GM12872 (cell line): Measurements from ENCODE around the gene CHRD.

Experiments
- TF ChIP-seq, protein P1 (sequence below): IDR thresholded peaks from 3 replicates; pipeline ENCODE4 v1.5.1; 2011; ENCODE audit warnings: low read depth, mild to moderate bottlenecking, low read length, moderate library complexity; ENCODE audit not compliant: insufficient read depth

CHRD gene

DNA sequence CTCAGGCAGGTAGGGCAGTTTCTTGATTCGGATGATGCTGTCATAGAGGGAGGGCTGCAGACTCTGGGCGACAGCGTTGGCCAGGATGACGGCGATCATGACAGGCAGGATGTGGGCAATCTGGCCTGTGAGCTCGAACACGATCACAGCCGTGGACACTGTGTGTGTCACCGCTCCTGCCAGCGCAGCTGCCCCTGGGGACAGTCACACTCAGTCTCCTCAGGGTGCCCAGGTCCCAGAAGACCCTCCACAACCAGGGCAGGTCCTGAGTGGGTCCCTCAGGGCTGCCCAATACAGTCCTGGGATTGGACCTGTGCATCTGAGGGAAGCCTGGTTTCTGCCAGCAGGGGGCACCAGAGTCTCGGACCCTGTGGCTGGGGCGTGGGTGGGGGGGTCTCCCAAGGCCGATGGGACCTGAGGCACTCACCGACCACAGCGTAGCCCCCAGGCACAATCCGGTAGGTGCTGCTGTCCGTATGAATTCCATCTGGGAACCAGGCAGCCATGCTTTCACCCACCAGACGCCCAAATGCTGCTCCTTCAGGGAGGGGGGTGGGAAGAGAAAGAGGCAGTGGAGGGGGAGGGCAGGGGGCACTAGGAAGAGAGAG lies 25.6 kb upstream of the CHRD start:
- TF ChIP-seq, protein P1, sequence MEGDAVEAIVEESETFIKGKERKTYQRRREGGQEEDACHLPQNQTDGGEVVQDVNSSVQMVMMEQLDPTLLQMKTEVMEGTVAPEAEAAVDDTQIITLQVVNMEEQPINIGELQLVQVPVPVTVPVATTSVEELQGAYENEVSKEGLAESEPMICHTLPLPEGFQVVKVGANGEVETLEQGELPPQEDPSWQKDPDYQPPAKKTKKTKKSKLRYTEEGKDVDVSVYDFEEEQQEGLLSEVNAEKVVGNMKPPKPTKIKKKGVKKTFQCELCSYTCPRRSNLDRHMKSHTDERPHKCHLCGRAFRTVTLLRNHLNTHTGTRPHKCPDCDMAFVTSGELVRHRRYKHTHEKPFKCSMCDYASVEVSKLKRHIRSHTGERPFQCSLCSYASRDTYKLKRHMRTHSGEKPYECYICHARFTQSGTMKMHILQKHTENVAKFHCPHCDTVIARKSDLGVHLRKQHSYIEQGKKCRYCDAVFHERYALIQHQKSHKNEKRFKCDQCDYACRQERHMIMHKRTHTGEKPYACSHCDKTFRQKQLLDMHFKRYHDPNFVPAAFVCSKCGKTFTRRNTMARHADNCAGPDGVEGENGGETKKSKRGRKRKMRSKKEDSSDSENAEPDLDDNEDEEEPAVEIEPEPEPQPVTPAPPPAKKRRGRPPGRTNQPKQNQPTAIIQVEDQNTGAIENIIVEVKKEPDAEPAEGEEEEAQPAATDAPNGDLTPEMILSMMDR: peak; percentile 88

DNA sequence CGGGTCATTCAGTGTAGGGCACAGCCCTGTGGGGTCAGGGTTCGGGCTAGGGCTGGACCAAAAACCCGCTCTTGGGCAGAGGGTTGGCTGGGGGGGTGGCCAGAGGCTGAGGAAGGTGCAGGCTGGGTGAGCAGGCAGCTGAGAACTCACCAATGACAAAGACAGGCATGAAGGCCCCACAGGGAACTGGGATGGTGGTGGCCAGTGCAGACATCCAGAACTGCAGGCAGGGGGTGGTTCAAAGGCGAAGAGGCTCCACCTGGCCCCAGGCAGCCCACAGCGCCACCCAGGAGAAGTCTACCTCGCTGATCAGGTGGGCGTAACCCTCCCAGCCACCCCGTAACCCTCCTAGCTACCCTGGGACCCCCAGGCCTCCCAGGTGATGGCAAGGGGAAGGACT lies 25.1 kb upstream of the CHRD start:
- TF ChIP-seq, protein P1: no peak

DNA sequence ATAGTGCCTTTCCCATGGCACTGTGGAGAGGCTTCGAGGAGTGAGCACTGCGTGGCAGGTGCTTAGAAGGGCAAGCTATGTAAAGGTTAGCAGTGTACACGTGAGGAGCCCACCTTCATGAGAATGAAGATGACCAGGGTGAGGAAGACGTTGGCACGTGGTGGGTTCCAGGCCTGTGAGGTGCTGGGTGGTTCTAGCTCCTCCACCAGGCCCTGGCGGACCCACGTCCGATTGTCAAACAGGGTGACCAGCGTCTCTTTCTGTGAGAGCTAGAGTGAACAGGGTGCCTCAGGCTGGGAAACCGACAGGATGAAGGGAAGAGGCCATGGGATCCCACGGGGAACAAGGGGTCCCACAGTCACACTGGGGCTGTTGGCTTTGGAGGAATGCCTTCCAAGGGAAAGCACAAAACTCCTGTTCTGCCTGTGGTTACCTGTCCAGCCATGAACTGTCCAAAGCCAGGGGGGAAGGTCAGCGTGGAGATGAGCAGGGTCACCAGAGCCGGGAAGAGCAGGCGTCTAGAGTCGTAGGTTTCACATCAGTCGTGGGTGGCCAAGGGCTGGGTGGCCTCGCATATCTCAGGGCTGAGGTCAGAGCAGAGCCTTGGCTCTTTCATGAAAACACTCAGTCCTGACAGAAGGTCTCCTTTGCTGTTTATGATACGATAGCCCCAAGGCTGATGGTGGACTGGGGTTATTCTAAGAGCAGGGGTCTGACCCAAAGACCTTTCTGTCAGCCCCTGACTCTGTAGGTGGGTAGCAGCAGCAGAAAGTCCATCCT lies 24.4 kb upstream of the CHRD start:
- TF ChIP-seq, protein P1: no peak

DNA sequence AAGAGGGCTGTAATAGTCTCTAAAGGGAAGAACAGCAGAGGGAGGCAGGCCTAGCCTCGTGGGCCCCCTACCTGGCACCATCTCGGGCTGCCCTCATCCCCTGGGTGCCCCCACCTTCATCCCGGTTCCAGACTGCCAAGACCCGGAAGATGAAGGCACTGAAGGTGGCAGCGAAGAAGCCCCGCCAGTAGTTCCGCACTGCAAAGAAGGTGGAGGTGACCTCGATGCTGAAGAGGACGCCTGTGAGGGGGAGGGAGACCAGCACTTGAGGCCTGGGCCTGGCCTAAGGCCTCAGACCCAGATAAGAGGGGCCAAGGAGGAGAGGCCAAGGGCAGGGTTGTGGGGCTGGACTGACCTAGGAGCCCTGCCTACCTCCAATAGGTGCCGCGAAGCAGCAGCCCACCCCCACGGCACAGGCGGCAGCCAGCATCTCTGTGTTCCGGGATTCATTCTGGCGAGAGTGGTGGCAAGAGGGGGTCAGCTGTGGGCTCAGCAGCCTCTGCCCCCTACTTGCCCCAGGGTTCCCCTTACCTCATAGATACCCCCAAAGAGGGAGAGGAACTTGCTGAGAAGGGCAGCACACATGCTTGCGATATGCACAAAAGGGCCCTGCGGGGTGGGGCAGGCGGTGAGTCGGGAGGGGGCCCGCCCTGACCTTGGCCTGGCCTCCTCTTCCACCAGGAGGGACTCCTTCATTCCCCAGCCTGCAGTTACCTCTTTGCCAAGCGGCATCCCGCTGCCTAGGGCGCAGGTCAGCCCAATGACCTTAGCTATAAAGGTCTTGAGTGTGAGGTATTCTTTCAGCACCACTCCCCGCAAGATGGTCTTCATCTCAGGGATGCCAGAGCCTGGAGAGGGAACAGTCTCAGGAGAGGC lies 22.4 kb upstream of the CHRD start:
- TF ChIP-seq, protein P1: no peak

DNA sequence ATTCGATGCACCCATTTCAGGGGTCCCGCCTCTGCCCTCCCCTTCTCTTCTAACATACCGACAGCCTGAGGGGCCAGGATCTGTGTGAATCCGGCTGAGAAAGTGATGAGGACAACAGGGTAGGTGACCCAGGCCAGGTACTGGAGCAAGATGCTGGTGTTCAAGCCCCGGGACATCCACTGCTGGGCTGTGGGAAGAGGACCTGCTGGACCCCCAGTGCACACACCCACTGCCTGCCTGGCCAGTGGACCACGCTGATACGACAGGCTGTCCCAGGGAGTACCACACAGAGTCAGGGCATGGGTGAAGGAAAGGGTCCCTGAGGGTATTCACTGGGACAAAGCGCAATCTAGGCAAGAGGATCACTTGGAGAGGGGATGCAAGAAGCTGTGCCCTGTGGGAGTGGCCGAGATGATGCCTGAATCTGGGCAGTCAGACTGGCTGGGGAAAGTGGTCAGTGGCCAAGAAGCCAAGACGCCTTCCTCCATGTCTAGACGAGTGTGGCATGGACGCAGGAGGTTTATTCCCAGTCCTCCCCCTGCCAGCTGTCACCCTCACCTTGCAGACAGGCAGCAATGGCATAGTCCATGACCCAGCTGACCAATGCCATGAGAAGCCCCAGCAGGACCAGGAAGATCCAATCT lies 21.6 kb upstream of the CHRD start:
- TF ChIP-seq, protein P1: no peak

DNA sequence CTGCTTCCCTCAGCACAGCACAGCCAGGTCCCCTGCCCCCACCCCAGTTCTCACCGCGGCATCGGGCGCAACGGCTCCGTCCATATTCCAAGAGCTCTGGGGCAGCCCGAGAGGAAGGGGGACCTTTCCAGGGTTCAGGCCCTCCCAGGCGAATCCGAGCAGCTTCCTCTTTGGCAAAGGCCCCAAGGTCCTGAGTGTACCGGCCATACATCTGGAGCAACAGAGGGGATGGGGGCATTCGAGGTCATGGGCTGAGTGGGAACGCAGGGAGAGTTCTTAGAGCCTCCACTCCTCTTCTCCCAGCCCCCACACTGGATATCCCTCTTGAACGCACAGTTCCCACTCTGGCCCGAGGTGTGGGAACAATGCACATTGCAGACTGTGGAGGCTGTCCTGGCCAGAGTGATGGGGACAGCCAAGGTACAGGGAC lies 20.9 kb upstream of the CHRD start:
- TF ChIP-seq, protein P1: no peak

DNA sequence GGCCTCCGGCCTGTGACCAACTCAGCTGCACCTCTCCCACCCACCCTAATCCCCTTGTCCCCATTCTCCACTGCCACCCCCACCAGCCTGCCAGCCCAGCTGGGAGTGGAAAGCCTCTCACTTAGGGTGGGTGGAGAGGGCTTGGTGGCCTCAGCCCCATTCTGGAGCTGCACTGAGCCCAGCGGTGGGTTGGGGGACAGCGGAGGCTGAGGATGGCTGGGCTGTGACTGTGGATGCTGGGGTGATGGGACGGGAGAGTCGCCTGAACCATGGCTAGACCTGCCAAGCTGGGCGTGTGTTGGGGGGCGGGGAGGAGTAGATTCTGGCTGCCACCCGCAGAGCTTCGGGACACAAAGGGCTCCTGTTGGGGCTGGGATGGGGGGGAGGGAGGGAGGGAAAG lies 20.2 kb upstream of the CHRD start:
- TF ChIP-seq, protein P1: no peak
